HepG2 (cell line): ENCODE results near the gene SNX9. TPM values are rescaled to one million over a fixed set of nuclear protein-coding genes. Genes with fewer than 3 reads are reported as not detected.

ENCODE experiments used
- AGO2 ChIP-seq: fragments of 200-400 bp; formaldehyde crosslinking; optimal IDR thresholded peaks from 2 replicates; pipeline ENCODE3; 2017; ENCODE audit warnings: mild to moderate bottlenecking, low read depth, low read length, moderate library complexity
- JUND ChIP-seq: sonication (generic); formaldehyde crosslinking; IDR thresholded peaks from 2 replicates; pipeline ENCODE4 v1.8.0; 2022; ENCODE audit warnings: mild to moderate bottlenecking, missing genetic modification reagents
- KLF12 ChIP-seq: sonication (generic); formaldehyde crosslinking; IDR thresholded peaks from 2 replicates; pipeline ENCODE4 v1.4.0; 2020; ENCODE audit warnings: missing genetic modification reagents, borderline replicate concordance
- LCORL ChIP-seq, 2 experiments: fragments of 450-650 bp in 1 of 2; sonication (generic) in 1 of 2; formaldehyde crosslinking in 1 of 2; IDR thresholded peaks; 2 replicates each; pipeline versions ENCODE4 v1.5.0 to v1.6.1; 2017 to 2020; ENCODE audit warnings: antibody characterized with exemption in 1 of 2, missing genetic modification reagents in 1 of 2
- SAFB2 ChIP-seq: sonication (generic); formaldehyde crosslinking; IDR thresholded peaks from 2 replicates; pipeline ENCODE4 v1.5.1; 2020; ENCODE audit warnings: missing genetic modification reagents, low read depth, mild to moderate bottlenecking, borderline replicate concordance
- THYN1 ChIP-seq: sonication (generic); formaldehyde crosslinking; IDR thresholded peaks from 2 replicates; pipeline ENCODE4 v1.8.1; 2023; ENCODE audit warnings: low read depth, mild to moderate bottlenecking, moderate library complexity, missing genetic modification reagents, borderline replicate concordance
- ZFX ChIP-seq: sonication (generic); formaldehyde crosslinking; IDR thresholded peaks from 2 replicates; pipeline ENCODE4 v1.4.0; 2020; ENCODE audit warnings: mild to moderate bottlenecking, low read depth, missing genetic modification reagents, moderate library complexity
- ZNF224 ChIP-seq: sonication (generic); formaldehyde crosslinking; IDR thresholded peaks from 2 replicates; pipeline ENCODE4 v1.5.0; 2020; ENCODE audit warnings: mild to moderate bottlenecking, missing genetic modification reagents
- ZNF235 ChIP-seq: sonication (generic); formaldehyde crosslinking; IDR thresholded peaks from 2 replicates; pipeline ENCODE4 v1.8.1; 2023; ENCODE audit warnings: mild to moderate bottlenecking, missing genetic modification reagents, borderline replicate concordance
- ZNF256 ChIP-seq: sonication (generic); formaldehyde crosslinking; conservative IDR thresholded peaks from 2 replicates; pipeline ENCODE4 v1.4.0; 2020; ENCODE audit warnings: missing genetic modification reagents
- ZNF30 ChIP-seq: sonication (generic); formaldehyde crosslinking; IDR thresholded peaks from 2 replicates; pipeline ENCODE4 v1.5.0; 2020; ENCODE audit warnings: mild to moderate bottlenecking, missing genetic modification reagents
- ZNF678 ChIP-seq: sonication (generic); formaldehyde crosslinking; IDR thresholded peaks from 2 replicates; pipeline ENCODE4 v1.4.0; 2020; ENCODE audit warnings: mild to moderate bottlenecking, missing genetic modification reagents
- ZNF772 ChIP-seq: sonication (generic); formaldehyde crosslinking; IDR thresholded peaks from 2 replicates; pipeline ENCODE4 v1.5.0; 2020; ENCODE audit warnings: mild to moderate bottlenecking, missing genetic modification reagents
- ZSCAN20 ChIP-seq: sonication (generic); formaldehyde crosslinking; IDR thresholded peaks from 2 replicates; pipeline ENCODE4 v1.4.0; 2020; ENCODE audit warnings: missing genetic modification reagents, mild to moderate bottlenecking, borderline replicate concordance
- polyA plus RNA-seq, 8 experiments: library from polyadenylated mRNA; depleted of rRNA in 3 of 8; stranded (reverse) in 7 of 8; unstranded in 1 of 8; fragments of >200 nt; fragmentation: Illumina TruSeq in 4 of 8; extraction: Trizol in 4 of 8; gene quantifications; 2 replicates each; pipeline versions ENCODE4 v1.2.1 to v1.2.3, GENCODE V29; 2011 to 2016; ENCODE audit warnings: low read depth in 4 of 8, missing spikeins in 1 of 8, mixed read lengths in 1 of 8; ENCODE audit not compliant: insufficient read depth in 1 of 8
- total RNA-seq, 5 experiments: library from RNA; depleted of rRNA; stranded (reverse); fragments of >200 nt; fragmentation: Illumina TruSeq; extraction: Trizol; gene quantifications; 2 replicates each; pipeline ENCODE4 v1.2.3, GENCODE V29; 2016; ENCODE audit warnings: low read depth in 1 of 5
- TF ChIP-seq, protein P1 (sequence below): sonication (generic); formaldehyde crosslinking; conservative IDR thresholded peaks from 2 replicates; pipeline ENCODE4 v1.5.0; 2020; ENCODE audit warnings: missing genetic modification reagents
- TF ChIP-seq, protein P2 (sequence below): sonication (generic); formaldehyde crosslinking; IDR thresholded peaks from 2 replicates; pipeline ENCODE4 v1.5.0; 2020; ENCODE audit warnings: missing genetic modification reagents
- TF ChIP-seq, protein P3 (sequence below): sonication (generic); formaldehyde crosslinking; IDR thresholded peaks from 2 replicates; pipeline ENCODE4 v1.9.0; 2021; ENCODE audit warnings: missing genetic modification reagents, borderline replicate concordance
- TF ChIP-seq, protein P4 (sequence below): sonication (generic); formaldehyde crosslinking; IDR thresholded peaks from 2 replicates; pipeline ENCODE4 v1.5.0; 2020; ENCODE audit warnings: missing genetic modification reagents
- TF ChIP-seq, protein P5 (sequence below): sonication (generic); formaldehyde crosslinking; IDR thresholded peaks from 2 replicates; pipeline ENCODE4 v1.8.0; 2022; ENCODE audit warnings: mild to moderate bottlenecking, missing genetic modification reagents; ENCODE audit not compliant: insufficient replicate concordance

Gene SNX9
- total and polyA plus RNA-seq, 2 of the 13 experiments (the other 11 are each of a cell fraction or from before 2014, with no cell fraction given) = 21.9 to 36.0 TPM

DNA sequence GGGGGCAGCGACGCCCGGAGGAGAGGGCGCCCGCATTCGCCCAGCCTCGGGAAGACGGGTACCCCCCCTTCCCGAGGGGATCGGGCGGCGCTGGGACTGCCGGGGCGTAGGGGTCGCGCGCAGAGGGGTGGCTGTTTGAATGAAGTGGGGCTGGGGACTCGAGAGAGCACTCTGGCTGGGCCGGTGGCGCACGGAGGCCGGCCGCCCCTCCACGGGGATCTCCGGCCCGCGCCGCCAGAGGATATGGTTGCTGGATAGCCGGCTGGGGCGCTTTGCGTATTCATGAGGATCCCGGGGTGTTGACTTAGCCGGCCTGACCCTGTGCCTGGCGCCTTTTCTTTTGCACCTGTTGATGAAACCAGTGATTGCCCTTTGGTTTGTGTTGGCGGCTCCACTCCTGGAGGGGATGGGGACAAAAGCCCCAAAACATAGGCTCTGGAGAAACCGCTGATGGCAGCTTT is 159.1 kb downstream of the SNX9 start (continued):
- TF ChIP-seq, protein P1, sequence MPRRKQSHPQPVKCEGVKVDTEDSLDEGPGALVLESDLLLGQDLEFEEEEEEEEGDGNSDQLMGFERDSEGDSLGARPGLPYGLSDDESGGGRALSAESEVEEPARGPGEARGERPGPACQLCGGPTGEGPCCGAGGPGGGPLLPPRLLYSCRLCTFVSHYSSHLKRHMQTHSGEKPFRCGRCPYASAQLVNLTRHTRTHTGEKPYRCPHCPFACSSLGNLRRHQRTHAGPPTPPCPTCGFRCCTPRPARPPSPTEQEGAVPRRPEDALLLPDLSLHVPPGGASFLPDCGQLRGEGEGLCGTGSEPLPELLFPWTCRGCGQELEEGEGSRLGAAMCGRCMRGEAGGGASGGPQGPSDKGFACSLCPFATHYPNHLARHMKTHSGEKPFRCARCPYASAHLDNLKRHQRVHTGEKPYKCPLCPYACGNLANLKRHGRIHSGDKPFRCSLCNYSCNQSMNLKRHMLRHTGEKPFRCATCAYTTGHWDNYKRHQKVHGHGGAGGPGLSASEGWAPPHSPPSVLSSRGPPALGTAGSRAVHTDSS (CRISPR knock-in tag) = 0 out of 2 replicates have a peak, but pooled peaks have one; percentile 13
- TF ChIP-seq AGO2 (peak; percentile 90), ZNF678 (CRISPR knock-in tag) (peak; percentile 23; the same call in 1 of the 2 replicates), KLF12 (CRISPR knock-in tag) (0 out of 2 replicates have a peak, but pooled peaks have one; percentile 30), JUND (CRISPR knock-in tag) (0 out of 2 replicates have a peak, but pooled peaks have one; percentile 43), ZNF256 (0 out of 2 replicates have a peak, but pooled peaks have one; percentile 23), LCORL (IDR thresholded peaks at IDR 0.05) (no peak), LCORL (CRISPR knock-in tag; IDR thresholded peaks at IDR 0.05) (peak; percentile 45; the same call in 1 of the 2 replicates), ZNF224 (peak; percentile 85; the same call in 1 of the 2 replicates), SAFB2 (CRISPR knock-in tag) (no peak), ZFX (CRISPR knock-in tag) (no peak), ZSCAN20 (CRISPR knock-in tag) (peak; percentile 9; the same call in 1 of the 2 replicates), ZNF772 (CRISPR knock-in tag) (peak; percentile 43; the same call in 1 of the 2 replicates), THYN1 (CRISPR knock-in tag) (no peak), ZNF30 (CRISPR knock-in tag) (0 out of 2 replicates have a peak, but pooled peaks have one; percentile 38), ZNF235 (CRISPR knock-in tag) (peak; percentile 68; the same call in 1 of the 2 replicates)
- TF ChIP-seq, protein P2, sequence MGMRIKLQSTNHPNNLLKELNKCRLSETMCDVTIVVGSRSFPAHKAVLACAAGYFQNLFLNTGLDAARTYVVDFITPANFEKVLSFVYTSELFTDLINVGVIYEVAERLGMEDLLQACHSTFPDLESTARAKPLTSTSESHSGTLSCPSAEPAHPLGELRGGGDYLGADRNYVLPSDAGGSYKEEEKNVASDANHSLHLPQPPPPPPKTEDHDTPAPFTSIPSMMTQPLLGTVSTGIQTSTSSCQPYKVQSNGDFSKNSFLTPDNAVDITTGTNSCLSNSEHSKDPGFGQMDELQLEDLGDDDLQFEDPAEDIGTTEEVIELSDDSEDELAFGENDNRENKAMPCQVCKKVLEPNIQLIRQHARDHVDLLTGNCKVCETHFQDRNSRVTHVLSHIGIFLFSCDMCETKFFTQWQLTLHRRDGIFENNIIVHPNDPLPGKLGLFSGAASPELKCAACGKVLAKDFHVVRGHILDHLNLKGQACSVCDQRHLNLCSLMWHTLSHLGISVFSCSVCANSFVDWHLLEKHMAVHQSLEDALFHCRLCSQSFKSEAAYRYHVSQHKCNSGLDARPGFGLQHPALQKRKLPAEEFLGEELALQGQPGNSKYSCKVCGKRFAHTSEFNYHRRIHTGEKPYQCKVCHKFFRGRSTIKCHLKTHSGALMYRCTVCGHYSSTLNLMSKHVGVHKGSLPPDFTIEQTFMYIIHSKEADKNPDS (CRISPR knock-in tag) = peak; percentile 82
- TF ChIP-seq, protein P3, sequence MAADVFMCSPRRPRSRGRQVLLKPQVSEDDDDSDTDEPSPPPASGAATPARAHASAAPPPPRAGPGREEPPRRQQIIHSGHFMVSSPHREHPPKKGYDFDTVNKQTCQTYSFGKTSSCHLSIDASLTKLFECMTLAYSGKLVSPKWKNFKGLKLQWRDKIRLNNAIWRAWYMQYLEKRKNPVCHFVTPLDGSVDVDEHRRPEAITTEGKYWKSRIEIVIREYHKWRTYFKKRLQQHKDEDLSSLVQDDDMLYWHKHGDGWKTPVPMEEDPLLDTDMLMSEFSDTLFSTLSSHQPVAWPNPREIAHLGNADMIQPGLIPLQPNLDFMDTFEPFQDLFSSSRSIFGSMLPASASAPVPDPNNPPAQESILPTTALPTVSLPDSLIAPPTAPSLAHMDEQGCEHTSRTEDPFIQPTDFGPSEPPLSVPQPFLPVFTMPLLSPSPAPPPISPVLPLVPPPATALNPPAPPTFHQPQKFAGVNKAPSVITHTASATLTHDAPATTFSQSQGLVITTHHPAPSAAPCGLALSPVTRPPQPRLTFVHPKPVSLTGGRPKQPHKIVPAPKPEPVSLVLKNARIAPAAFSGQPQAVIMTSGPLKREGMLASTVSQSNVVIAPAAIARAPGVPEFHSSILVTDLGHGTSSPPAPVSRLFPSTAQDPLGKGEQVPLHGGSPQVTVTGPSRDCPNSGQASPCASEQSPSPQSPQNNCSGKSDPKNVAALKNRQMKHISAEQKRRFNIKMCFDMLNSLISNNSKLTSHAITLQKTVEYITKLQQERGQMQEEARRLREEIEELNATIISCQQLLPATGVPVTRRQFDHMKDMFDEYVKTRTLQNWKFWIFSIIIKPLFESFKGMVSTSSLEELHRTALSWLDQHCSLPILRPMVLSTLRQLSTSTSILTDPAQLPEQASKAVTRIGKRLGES = no peak
- TF ChIP-seq, protein P4, sequence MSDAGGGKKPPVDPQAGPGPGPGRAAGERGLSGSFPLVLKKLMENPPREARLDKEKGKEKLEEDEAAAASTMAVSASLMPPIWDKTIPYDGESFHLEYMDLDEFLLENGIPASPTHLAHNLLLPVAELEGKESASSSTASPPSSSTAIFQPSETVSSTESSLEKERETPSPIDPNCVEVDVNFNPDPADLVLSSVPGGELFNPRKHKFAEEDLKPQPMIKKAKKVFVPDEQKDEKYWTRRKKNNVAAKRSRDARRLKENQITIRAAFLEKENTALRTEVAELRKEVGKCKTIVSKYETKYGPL (CRISPR knock-in tag) = 0 out of 2 replicates have a peak, but pooled peaks have one; percentile 23
- TF ChIP-seq, protein P5, sequence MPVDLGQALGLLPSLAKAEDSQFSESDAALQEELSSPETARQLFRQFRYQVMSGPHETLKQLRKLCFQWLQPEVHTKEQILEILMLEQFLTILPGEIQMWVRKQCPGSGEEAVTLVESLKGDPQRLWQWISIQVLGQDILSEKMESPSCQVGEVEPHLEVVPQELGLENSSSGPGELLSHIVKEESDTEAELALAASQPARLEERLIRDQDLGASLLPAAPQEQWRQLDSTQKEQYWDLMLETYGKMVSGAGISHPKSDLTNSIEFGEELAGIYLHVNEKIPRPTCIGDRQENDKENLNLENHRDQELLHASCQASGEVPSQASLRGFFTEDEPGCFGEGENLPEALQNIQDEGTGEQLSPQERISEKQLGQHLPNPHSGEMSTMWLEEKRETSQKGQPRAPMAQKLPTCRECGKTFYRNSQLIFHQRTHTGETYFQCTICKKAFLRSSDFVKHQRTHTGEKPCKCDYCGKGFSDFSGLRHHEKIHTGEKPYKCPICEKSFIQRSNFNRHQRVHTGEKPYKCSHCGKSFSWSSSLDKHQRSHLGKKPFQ (CRISPR knock-in tag) = peak; percentile 70
